SK-MEL-5 (cell line): ENCODE data around the gene RNF144B. TPM values are rescaled to one million over a fixed set of nuclear protein-coding genes. Genes with fewer than 3 reads are reported as not detected.

ENCODE experiments used
- DNase-seq: peaks from one replicate; pipeline ENCODE4 v3.0.0-alpha.2; 2016; ENCODE audit warnings: low read depth, low spot score
- in situ Hi-C: cut with HindIII; loops from 2 replicates; pipeline ENCODE4 v1.10.0; 2016; ENCODE audit warnings: low sequenced_read_pairs, high pct_unique_total_duplicates, low pct_unique_long_range_greater_than_20kb
- total RNA-seq: library from RNA; depleted of rRNA; stranded (reverse); fragments of >200 nt; shearing (Covaris generic); gene quantifications from 2 replicates; pipeline ENCODE4 v1.2.3, GENCODE V29; 2014; rRNA removed

The RNF144B gene
- total RNA-seq, 1 experiment from 2014 or later: 14.3 TPM

DNA sequence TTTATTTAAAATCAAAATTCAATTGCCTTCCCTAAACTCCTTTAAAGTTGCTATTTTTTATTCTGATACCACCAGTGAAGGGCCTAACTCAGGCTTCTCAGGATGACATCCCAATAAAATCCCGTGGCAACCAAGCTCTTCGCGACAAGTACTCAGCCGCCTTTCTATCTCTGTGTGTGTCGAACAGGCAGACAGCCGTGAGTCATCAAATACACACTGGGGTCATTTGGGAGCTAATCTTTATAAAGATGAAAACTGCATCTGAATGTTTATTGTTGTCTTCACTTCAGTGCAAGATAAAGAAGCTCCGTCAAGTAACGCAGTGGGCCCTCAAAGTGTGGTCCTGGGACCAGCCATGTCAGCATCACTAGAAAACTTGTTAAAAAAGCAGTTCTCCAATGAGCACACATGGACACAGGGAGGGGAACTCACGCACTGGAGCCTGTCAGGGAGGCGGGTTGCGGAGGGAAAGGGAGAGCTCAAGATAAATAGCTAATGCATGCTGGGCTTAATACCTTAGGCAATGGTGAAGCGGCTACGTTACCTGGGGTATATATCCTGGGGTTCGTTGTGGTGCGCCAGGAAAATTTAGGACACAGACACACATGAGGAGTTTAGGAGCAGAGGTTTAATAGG lies 119.3 kb downstream of the RNF144B start:
- DNase-seq: no peak
- in situ Hi-C loops: no loop called here

DNA sequence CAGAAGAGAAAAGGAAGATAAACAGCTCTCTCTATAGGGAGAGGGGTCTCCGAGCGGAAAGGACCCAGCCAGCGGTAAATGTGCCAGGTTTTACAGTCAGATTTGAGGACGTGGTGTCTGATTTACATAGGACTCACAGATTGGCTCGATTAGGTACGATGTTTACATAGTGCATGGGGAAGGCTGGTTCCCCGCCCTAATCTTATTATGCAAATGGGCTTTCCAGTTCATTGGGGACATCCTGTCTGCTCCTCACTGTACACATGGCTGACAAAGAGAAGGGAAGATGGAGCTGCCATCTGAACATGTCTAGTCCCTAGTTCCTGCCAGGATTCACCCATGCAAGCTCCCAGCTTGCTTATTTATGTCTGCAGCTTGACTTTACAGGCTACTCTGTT lies 119.9 kb downstream of the RNF144B start:
- in situ Hi-C loops: no loop called here
- DNase-seq: no peak

DNA sequence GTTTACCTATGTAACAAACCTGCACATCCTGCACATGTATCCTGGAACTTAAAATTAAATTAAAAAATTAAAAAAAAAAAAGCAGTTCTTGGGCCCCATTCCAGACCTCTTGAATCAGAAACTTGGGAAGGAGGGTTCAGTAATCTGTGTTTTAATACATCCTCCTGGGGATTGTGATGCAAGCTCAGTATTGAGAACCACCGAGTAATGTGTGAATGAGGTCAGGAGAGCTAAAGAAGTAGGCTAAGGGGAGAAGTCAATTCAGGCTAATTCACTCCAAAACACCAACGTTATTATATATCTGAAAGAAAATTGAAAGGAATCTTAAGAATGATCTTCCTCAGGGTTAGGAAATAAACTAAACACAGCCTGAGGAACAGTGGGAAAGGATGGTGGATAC lies 120.4 kb downstream of the RNF144B start:
- in situ Hi-C loops: no loop called here
- no peak for DNase-seq

DNA sequence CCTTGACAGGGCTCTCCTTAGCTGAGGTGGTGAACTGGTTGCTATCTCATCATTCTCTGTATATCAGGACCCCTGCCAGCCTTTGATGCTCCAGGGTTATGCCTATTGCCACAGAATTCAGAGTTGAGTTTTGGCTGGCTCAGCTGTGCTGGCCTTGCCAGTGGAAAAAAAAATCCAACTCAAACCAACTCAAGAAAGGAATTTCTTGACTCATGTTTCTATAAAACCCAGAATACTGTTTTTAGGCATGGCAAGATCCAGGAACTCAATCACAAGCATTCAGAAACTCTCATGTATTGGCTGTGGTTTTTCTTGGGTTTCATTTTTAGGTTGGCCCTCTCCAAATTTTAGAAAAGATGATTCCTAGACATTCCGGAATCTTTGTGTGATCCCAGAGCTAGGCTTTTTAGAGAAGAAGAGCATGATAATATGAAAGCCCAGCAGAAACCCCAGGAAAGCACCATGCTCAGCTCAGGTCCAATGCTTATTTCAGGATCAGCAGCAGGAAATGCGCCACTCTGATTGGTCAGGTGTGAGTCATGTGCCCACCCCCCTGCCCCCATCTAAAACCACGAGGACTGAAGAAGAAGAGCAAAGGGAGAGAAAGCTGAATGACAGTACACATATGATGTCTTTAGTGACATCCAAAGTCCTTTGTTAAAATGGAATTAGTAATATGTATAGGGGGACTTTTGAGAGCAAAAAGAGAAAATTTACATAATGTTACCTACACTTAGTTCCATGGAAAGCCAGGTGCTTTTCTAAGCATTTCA lies 122.9 kb downstream of the RNF144B start:
- in situ Hi-C loops: no loop called here
- DNase-seq: peak; percentile 13

DNA sequence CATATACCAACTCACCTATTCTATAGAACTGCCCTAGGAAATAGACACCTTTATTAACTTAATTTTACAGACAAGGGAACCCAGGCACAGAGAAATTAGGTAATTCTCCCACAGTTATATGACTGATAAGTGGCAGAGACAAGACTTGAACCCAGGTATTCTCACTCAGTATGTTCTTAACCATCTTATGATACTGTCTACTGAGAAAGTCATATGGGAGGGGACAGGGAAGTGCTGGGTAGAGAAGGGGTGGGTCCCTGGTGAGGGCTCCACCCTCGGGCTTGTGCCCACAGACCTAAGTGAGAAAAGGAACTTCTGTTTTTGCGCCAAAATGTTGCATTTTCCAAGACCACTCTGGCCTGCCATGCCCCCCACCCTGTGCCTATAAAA lies 123.5 kb downstream of the RNF144B start:
- in situ Hi-C loops: no loop called here
- no peak for DNase-seq

DNA sequence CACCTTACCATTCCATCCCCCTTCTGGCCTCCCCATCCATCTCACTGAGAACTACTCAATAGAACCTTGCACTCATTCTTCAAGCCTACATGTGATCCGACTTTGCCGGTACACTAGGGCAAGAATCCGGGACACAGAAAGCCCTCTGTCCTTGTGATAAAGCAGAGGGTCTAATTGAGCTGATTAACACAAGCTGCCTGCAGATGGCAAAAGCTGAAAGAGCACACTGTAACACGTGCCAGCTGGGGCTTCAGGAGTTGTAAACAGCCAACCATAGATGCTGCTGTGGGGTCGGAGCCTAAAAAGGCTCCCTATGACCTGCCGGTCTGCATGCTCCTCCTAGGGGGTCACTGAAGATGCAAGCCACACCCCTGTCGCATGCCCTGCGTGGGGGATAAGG lies 124.1 kb downstream of the RNF144B start:
- in situ Hi-C loops: no loop called here
- no peak for DNase-seq

DNA sequence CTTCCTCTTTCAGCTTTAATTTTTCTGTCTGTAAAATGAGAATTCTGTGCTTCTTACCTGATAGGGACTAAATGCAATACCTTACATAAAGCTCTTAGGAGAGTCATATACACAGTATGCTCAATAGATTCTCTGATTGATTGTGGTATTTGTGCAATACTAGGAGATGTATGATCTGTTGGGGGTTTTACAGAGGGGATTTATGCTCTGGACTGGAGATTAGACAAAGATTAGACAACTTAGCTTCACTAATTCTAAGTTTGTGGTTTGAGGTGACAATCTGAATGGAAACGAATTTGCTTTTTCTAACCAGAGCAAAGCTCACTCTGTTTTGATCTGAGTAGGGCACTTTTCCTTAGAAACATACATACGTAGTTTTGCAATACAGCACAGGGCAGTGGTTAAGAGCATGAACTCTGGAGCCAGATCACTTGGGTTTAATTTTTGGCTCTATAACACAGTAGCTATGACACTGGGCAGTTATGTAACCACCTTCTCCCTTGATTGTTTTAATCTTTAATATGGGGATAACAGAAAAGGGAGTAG lies 126.2 kb downstream of the RNF144B start:
- in situ Hi-C loops: no loop called here
- no peak for DNase-seq

DNA sequence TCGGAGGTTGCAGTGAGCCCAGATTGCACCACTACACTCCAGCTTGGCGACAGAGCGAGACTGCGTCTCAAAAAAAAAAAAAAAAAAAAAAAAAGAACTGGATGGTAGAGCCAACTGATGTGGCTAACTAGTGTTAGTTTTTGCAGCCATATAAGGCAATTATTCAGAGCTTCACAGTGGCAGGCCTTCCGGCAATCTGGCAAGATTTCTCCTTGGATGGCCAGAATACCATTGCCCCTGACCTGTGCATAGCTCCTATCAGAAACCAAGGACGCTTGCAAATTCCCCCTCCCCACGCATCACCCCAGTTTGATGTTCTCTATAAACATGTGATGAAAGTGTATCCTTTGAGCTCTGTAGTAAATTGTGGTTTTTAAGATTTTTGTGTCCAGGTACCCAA lies 127.0 kb downstream of the RNF144B start:
- no peak for DNase-seq
- in situ Hi-C loops: no loop called here

DNA sequence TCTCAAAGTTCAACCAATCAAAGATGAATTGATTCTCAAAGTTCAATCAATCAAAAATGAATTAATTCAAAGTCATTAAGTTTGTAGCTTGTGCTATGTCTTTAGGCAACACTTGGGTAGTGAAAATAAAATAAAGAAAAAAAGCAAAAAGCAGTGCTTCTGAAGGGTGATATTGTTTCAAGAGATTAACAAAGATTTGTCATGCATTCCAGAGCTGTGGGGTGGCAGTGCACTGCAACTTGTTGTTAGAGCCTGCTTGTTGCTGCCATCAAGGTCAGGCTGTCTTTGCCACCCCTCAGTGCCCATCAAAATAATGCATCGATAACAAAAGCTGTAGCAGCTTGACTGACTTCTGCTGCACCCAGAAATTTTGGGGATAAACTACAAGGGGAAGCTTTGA lies 128.6 kb downstream of the RNF144B start:
- in situ Hi-C loops: no loop called here
- DNase-seq: peak; percentile 64

Other genes starting within 250 kb of the RNF144B start
- gene TPMT, start 232.3 kb upstream of the RNF144B start, total RNA-seq: 40.6 and 45.4 TPM in 2 replicates
- 49.9 and 54.2 TPM in 2 replicates for gene KDM1B, start 231.9 kb upstream of the RNF144B start, total RNA-seq
- 141 and 143 TPM in 2 replicates for gene DEK, start 122.8 kb upstream of the RNF144B start, total RNA-seq